GM18519 (cell line): ENCODE measurements around the gene CDT1.
"Not testable (repeated sequence)": the region's sequence is repeated elsewhere in the genome, so short reads cannot be mapped to it uniquely, and the experiment has no call there.

Experiments
- ATAC-seq: cut with Tn5 transposase; IDR thresholded peaks from one replicate; pipeline ENCODE4 v1.9.1; 2021; ENCODE audit warnings: mild to moderate bottlenecking, moderate library complexity; ENCODE audit not compliant: unreplicated experiment, low FRiP score

CDT1 gene

GRCh38 chr16:88815901-88816589, 12.5 kb downstream of the CDT1 start:
- ATAC-seq = no peak

- no peak for ATAC-seq
Observed at GRCh38 chr16:88816736-88817535, 13.3 kb downstream of the CDT1 start.

GRCh38 chr16:88817785-88818574, 14.4 kb downstream of the CDT1 start:
- no peak for ATAC-seq

- ATAC-seq = no peak
Observed at GRCh38 chr16:88818575-88818874, 14.9 kb downstream of the CDT1 start.

GRCh38 chr16:88819126-88819525, 15.5 kb downstream of the CDT1 start:
- ATAC-seq = no peak

- ATAC-seq = no peak
Observed at GRCh38 chr16:88820385-88821025, 16.9 kb downstream of the CDT1 start.

- no peak for ATAC-seq
Observed at GRCh38 chr16:88821168-88821850, 17.7 kb downstream of the CDT1 start.

- no peak for ATAC-seq
Observed at GRCh38 chr16:88822281-88823040, 18.9 kb downstream of the CDT1 start.

GRCh38 chr16:88823646-88824045, 20.1 kb downstream of the CDT1 start:
- ATAC-seq = not testable (repeated sequence)

GRCh38 chr16:88824256-88825077, 20.9 kb downstream of the CDT1 start:
- ATAC-seq = no peak

GRCh38 chr16:88825146-88825545, 21.6 kb downstream of the CDT1 start:
- no peak for ATAC-seq

GRCh38 chr16:88826070-88826840, 22.7 kb downstream of the CDT1 start:
- ATAC-seq = no peak

- no peak for ATAC-seq
Observed at GRCh38 chr16:88827727-88828126, 24.1 kb downstream of the CDT1 start.

- no peak for ATAC-seq
Observed at GRCh38 chr16:88828711-88829110, 25.1 kb downstream of the CDT1 start.

GRCh38 chr16:88830258-88830657, 26.7 kb downstream of the CDT1 start:
- no peak for ATAC-seq

GRCh38 chr16:88830783-88831182, 27.2 kb downstream of the CDT1 start:
- no peak for ATAC-seq

GRCh38 chr16:88831838-88832237, 28.2 kb downstream of the CDT1 start:
- ATAC-seq = no peak

GRCh38 chr16:88833086-88833485, 29.5 kb downstream of the CDT1 start:
- no peak for ATAC-seq
